Measurements from ENCODE around the gene RNF214.
"Not testable (repeated sequence)": the region's sequence is repeated elsewhere in the genome, so short reads cannot be mapped to it uniquely, and the experiment has no call there.

The RNF214 gene

DNA sequence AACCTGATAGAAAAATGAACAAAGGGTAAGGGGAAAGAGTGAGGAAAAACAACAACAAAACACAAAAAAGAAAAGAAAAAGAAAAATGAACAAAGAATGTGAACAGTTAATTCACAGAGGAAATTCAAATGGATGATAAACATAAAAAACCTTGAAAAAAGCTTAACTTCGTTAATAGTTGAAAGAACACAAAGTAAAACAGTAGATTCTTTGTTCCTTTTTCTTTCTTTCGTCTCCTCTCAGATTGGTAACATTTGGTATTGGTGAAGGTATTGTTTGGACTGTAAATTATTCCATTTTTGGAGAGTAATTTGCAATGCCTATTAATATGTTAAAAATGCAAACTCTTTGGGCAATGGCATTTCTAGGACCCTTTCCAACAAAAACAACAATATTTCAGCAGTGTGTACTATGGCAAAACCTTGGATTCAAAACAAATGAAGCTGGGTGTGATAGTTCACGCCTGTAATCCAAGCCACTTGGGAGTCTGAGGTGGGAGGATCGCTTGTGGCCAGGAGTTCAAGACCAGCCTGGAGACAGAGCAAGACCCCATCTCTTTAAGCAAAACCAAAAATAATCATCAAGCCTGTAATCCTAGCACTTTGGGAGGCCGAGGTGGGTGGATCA, 86.9 kb downstream of the RNF214 start:
- no peak for DNase-seq

DNA sequence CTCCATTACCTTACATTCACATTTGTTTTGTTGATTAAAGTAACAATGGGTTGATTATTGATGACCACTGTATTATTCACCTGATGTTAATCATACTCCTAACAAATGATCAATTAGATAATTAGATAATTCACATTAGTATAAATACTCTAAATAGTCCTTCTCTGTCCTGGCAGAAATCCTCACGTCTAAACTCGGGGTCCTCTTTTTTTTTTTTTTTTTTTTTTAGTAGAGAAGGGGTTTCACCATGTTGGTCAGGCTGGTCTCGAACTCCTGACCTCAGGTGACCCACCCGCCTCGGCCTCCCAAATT, 94.7 kb downstream of the RNF214 start:
- not testable (repeated sequence) for DNase-seq

- DNase-seq = peak; percentile 95 to 96
Measured at GRCh38 chr11:117327567-117328374, 95.3 kb downstream of the RNF214 start, which contains the start of gene CEP164. CEP164 (plus strand) TSS chr11:117327854; CDS start chr11:117338587, 10,733 bp downstream.

GRCh38 chr11:117328375-117329010, 96.0 kb downstream of the RNF214 start:
- peak in 1 of 2 donors; percentile 18 for DNase-seq

GRCh38 chr11:117332843-117333242, 100.4 kb downstream of the RNF214 start:
- DNase-seq = no peak

- DNase-seq = no peak
Measured at GRCh38 chr11:117333917-117334316, 101.4 kb downstream of the RNF214 start.

DNA sequence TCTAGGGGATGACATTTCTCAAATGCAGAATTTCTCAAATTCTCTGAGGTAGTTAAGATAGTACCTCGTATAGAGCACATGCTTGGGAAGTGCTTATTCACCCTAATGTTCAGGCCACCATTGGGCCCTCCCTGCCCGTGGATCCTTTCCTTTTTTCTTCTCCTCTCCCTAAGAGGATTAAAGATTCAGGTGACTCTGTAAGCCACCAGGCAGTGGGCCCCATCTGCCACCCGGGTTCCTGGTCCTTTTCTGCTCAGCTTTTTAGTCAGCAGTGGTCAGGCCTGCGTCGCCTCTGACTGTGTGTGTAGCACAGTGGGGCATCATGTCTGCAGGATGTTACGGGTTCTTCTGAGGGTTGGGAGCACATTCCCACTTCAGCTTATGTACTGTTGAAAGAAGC, 102.4 kb downstream of the RNF214 start:
- DNase-seq = no peak

- no peak for DNase-seq
Measured at GRCh38 chr11:117335399-117335798, 102.9 kb downstream of the RNF214 start.

All from CD4-positive, alpha-beta T cell treated with Interferon alpha-2 for 1 hour (primary cell).